ENCODE measurements around the gene GRIK3.

DNA sequence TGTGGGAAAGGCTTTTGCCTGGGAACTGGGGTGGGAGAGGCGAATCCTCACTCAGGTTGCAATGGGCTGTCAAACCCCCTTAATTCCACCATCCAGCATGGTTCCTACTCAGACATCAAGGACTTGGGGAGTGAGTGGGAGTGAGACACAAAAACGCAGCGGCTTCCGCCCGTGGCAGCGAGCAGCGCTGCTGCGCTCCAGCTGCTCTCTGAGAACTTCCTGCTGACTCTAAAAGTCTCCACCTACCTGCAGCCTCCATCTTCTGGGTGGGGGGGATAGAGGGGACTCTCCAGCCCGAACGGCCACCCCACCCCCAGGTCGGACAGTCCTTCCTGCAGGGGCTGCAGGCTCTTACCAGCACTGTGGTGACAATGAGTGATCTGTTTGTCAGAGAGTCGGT lies 184.4 kb downstream of the GRIK3 start:
- TF ChIP-seq, protein P1, sequence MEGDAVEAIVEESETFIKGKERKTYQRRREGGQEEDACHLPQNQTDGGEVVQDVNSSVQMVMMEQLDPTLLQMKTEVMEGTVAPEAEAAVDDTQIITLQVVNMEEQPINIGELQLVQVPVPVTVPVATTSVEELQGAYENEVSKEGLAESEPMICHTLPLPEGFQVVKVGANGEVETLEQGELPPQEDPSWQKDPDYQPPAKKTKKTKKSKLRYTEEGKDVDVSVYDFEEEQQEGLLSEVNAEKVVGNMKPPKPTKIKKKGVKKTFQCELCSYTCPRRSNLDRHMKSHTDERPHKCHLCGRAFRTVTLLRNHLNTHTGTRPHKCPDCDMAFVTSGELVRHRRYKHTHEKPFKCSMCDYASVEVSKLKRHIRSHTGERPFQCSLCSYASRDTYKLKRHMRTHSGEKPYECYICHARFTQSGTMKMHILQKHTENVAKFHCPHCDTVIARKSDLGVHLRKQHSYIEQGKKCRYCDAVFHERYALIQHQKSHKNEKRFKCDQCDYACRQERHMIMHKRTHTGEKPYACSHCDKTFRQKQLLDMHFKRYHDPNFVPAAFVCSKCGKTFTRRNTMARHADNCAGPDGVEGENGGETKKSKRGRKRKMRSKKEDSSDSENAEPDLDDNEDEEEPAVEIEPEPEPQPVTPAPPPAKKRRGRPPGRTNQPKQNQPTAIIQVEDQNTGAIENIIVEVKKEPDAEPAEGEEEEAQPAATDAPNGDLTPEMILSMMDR (conservative IDR thresholded peaks at IDR 0.05; ENCODE audit: low read depth, low read length) = no peak
- TF ChIP-seq EZH2phosphoT487 (IDR thresholded peaks at IDR 0.05; ENCODE audit: borderline replicate concordance, low read length) = no peak
- no peak for TF ChIP-seq EZH2 (IDR thresholded peaks at IDR 0.05; ENCODE audit: low read length, unreplicated experiment)
